NCI-H82 treated with DMSO at 0.1 percent for 48 hours (cell line): ENCODE data around the gene ANTKMT.

Source experiments
- DNase-seq: peaks from one replicate; lab custom pipeline; 2025; ENCODE audit not compliant: unreplicated experiment; lab: John Stamatoyannopoulos, UW

Gene ANTKMT

DNA sequence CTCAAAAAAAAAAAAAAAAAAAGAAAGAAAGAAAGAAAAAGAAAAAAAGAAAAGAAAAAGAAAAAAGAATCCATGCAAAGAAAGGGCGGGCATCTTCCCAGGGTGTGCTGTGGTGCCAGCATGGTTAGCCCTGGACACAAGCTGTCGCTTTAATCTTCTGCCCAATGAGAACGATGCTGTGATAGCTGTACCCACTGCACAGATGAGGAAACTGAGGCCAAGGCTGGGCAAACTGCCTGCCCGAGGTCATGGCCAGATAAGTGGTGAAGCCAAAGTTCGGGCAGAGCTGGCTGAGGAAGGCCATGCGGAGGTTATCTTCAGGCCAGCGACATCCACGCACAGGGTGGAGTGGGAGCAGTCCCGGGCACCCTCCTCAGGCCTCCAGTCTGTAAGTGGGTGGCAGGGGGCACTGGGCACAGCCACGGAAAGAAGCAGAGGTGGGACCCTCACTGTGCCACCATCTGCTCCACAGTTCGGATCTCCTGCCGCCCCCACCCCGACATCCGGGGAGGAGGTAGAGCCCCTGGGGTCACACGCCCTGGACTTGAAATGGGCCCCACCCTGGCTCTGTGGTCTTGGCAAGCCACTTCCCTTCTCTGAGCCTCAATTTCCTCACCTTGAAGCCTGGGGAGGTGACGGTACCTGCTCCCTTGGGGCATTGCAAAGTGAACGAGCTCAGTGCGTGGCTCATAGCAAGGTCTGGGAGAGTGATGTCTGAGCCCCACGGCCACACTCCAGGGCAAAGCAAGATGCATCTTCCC is 21.9 kb upstream of the ANTKMT start:
- DNase-seq, result no peak

DNA sequence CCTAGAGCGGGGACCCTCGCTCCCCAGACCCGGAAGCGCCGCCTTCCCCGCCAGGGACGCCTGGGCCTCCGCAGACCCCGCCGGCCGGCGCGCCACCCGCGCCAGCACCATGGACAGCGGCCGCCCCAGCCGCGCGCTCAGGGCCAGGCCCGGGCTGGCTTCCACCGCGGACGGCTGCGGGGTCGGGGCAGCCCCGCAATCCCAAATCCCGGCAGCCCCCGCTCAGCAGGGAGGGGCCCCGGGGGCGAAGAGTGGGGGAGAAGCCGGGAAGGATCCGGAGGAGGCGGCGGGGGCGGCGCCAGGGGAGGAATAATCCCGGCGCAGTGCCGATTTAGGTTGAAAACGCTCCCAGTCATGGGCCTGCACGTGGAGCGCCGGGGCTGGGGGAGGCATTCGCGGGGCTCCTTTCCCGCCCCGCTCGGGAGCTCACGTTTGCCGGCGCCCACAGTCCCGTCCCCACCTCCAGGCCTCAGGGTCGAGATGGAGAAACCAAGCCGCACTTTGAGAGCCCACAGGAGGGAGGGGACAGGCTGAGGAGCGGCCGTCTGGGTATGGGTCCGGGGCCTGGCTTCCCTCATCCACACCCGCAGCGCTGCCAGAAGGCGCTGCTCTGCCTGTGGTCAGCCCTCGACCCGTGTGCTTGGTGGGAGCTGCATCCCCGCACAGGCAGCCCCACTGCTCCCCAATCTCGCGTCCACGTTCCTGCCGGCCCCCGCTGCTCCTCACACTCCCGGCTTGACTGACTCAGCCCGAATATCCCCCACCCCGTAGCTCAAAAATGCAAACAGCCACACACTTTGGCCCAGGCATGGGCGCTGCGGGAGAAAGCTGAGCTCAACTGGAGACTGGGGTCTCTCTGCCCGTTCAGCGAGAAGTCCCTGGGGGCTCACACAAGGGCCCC is 20.0 kb upstream of the ANTKMT start:
- DNase-seq, result no peak

DNA sequence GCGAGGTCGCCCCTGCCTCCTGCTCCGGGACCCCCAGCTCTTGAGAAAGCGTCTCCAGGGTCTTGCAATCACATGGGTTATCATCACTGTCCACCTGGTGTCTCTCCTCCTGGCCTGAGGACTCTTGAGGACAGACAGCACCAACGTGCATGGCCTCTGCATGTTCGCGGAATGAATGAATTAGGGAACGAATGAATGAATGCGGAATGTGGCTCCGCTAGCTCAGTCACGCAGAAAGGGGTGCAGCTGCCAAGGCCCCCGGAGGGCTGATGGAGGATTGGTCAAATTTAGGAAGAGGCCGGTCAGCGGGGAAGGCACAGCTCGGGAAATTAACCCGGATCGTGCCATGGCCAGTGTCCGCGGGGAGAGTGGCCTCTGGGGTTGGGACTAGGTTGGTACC is 18.6 kb upstream of the ANTKMT start:
- DNase-seq, result no peak

DNA sequence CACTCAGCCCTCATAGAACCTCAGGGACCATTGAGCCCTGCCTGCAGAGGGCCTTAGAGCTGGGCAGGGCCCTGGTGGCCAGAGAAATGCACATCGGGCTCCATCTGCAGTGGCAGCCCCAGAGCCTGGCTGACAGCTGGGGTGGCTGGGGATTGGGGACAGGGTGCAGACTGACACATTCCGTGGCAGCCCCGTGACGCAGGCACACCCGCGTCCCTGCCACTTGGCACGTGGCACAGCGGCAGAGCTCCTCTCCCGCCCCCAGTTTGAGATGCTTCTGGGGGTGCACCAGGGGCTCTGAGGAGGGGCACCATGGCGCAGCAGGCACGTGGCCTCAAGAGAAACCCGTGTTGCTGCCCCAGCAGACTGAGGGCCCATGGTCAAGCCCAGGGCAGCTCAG is 17.5 kb upstream of the ANTKMT start:
- DNase-seq, result no peak

DNA sequence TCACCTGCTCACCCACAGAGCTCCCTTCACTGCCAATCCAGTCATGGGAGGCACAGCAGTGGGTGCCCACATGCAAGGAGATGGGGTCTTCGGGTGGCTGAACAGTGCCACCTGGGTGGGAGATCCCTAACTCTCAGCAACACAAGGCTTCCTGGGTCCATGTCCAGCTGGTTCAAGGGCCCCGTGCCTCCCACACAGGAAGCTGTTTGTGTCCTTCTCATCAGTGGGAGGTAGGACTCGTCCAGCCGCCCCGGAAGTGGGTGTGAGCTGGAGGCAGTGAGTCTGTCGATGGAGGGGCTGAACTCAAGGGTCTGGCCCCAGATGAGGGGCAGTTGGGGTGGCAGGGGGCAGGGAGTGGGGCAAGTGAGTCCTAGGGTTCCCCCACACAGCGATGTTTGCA is 16.9 kb upstream of the ANTKMT start:
- DNase-seq, result no peak

DNA sequence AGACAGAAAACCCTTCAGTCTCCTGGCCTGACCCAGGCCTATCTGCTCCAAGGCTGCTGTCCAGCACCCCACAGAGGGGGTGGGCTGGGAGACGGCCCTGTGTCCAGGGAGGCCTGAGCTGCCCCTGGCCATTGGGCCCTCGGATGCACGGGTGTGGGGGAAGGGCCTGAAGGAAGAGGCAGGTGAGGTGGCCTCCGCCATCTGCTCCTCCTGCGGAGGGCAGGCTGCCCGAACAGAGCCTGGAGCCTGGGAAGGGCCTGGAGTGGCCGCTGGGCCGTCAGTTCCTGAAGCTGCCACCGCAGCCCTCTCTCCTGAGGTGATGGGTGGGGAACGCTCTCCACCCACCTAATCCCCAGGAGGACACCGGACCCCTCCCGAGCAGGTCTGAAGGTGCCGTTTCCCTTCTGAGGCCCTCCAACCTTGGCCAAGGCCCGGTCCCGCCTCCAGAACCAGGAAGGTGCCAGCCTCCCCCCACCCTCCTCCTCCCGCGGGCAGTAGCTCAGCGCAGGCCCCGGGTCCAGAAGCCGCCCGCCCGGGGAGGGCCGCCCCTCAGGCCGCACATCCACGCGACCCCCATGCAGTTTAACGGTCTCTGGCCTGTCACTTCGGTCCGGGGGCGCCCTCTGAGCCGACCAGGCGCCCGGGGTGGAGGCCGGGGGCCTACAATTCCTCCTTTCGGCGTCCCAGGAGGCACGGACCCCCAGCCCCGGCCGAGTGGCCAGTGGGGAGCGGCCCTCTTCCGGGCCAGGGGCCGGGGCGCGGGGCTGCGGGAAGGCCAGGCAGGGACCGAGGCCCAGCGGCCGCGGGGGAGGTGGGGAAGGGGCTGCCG is 16.2 kb upstream of the ANTKMT start:
- DNase-seq, result no peak

DNA sequence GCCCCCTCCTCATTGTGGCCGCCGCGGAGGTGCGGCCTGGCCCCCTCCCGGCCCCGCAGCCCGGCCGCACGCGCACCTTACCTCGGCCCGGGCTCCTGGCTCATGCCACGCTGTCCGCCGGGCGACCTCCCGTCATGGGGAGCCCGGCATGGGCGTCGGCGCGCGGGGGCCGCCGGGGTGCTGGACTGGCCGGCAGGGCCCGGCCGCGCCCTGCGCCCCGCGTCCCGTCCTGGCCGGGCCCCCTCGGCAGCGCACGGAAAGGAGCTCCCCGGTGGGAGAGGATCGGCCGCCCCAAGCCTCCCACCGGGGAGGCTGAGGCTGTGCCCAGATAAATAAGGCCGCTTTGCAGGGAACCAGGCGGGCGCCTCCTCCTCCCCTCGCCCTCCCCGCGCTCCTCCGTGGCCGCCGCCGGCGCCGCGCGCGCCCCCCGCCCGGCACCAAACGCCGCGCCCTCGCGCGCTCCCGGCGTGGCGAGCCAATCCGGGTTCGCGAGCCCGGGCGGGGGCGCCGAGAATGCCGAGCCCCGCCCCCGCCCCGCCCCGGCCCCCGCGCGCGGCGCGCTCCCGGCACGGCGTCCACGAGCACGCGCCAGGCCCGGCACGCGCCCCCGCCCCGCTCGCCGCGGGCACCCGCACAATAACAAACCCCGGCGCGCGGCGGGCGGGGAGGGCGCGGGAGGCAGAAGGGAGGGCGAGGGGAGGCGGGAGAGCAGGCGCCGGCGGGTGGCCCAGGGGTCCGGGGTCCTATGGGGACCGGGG is 15.3 kb upstream of the ANTKMT start, which contains the start of gene FBXL16:
Gene FBXL16, minus strand, starts transcription at position 371 of the 758 bp plus-strand sequence. CDS start 8,396 bp downstream, outside the sequence.
- DNase-seq, result no peak

DNA sequence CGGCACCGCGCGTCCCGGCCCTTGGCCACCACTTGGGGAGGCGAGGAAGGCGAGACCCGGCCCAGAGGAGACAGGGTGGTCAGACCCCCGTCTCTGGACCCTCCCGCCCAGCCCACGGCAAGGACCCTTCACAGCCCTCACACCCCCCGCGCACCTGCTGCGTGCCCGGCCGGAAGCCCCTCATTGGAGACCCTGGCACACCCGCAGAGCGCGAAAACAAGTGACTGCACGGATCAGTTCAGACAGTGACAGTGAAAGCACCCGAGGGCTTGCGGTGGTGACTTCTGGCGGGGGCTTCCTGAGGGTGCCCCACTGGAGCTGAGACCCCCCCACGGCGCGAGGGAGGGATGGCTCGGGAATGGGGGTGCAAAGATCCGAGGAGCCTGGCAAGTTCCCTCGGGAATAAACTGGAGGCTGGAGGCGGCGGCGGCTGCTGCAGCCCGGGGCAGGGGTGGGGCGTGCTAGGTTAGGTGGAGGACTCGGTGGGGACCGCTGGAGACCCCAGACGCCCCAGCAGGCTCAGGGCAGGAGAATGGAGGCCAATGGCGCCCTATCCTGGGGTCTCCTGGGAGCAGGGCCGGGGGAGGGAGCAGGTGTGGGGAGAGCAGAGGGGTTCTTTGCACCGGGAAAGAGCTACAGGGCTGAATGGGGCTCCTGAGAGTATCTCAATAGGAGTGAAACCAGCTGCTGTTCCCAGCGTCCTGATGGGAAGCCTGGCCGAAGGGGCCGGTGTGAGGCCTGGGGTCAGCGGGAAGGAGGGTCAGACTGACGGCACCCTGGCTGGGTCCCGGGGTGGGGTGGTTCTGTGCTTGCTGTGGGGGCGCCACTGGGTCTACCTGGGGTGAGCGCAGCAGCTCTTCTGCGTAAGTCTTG is 14.5 kb upstream of the ANTKMT start:
- no peak for DNase-seq

DNA sequence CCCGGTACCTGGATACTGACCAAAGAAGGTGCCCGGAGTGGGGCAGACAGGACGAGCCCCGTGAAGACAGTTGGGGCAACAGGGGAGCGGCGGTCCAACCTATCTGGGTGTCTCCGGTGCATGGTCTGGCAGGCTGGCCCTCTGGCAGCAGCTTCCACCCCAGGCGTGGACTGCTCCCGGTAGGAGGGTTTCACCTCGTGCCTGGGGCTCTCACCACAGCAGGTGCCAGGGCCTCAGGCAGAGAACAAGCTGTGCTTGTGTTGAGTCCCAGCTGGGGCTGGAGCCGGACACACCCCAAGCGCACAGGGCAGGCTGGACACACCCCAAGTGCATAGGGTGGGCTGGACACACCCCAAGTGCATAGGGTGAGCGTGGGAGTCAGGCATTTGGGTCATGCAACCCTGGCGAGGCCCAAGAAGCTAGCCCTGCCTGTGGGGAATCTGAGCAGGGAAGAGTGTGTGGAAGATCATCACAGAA is 13.8 kb upstream of the ANTKMT start:
- no peak for DNase-seq

DNA sequence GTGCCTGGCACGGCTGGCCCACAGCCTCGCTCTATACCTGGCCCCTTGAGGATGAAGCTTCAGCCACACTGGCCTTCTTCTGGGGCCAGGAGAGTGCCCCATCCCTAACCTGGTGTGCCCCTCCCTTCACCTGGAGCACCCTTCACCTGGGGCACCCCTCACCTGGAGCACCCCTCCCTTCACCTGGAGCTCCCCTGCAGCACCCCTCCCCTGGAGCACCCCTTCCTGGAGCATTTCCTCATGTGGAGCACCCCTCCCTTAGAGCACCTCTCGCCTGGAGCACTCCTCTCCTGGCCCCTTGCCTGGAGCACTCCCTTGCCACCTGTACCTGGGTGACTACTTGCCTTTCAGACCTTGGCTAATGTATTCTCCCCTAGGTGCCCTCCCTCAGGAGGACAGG is 12.9 kb upstream of the ANTKMT start:
- no peak for DNase-seq

DNA sequence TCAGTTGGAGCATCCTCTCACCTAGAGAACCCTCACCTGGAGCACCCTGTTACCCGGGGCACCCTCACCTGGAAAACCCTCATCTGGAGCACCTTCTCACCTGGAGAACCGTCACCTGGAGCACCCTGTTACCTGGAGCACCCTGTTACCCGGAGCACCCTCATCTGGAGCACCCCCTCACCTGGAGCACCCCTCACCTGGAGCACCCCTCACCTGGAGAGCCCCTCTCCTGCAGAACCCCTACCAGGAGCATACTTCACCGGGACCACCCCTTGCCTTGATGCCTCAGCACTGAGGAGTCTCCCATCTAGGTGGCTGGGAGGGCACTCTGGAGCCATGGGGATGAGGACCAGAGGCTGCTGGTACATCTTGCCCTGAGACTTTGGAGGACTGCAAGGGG is 12.0 kb upstream of the ANTKMT start:
- DNase-seq, result no peak

DNA sequence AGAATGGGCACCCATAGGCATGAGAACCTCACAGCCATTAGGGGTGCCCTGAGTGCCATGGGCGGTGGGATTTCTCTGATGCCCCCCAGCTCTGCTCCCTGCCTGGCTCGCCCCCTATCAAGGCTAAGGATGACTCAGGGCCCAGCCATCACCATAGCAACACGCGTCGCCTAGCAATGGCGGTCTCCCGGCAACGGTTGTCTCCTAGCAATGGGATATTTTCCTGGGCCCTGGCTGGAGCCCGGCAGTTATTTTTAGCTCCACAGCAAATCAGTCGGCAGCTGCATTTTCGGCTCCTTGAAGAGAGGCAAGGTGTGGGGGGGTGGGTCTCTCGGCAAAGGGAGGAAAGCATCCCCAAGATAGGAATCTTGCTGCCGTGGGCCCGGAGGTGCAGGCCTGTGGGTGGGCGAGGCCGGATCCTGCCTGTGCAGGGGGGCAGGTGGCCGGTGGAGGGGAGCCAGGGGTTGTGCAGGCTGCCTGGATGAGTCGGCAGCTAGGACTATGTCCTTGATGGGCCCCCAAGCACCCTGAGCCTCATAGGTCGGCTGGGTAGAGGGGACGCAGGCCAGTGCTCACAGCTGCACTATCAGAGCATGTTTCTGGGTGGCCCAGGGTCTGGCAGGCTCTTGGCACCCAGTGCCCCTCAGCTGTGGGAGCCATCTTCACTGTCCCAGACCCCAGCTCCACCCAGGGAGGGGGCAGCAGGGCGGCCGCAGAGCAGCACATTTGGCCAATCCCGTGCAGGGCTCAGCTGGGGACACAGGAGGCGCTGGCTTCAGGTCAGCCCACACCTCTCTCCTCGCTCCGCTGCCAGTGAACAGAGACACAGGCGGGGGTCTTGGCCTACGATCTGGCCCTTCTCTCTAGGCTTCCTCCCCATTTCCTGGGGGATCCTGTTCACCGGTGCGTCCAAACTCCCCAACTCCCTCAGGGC is 11.1 kb upstream of the ANTKMT start:
- DNase-seq, result peak; percentile 20

DNA sequence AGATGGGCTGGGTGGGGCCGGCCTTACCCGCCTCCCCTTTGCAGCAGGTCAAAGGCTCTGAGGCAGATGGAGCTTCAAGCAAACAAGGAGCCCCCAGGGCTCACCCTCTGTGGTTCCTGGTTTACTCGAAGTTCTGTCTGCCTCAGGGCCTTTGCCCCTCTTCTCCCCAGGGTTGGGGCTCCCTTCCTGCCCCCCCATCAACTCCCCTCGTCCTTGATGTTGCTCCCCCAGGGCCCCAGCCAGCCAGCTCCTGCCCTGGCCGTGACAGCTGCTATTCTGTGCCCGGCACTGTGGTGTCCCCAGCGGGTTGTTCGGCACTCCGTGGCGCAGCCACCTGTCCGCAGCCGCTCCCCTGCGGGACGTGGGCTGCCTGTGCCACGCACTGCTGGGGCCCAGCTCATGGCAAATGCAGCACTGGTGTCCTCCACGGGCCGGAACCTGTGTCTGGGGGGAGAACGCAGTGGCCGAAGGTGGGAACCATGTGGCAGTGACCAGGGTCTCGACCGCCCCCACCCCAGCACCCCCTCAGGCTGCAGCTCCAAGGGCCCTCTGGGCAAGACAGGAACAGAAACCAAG is 10.4 kb upstream of the ANTKMT start:
- DNase-seq, result no peak

DNA sequence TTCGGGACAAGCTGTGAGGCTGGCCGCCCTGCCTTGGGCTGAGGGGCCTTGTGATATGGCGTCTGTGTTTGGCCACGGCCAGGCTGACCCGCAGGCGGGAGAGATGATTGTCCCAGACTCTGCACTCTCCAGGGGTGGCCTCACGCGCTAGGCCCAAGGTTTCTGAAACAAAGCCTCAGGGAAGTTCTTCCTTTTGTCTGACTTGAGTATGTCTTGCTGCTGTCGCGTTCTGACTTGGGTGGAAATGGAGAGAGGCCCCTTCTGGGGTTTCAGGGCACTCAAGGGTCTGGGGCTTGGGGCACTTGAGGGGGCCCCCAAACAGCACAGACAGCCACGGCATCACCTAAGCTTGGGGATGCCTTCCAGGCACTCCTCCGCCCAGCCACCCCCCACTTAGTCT is 9.9 kb upstream of the ANTKMT start:
- no peak for DNase-seq

DNA sequence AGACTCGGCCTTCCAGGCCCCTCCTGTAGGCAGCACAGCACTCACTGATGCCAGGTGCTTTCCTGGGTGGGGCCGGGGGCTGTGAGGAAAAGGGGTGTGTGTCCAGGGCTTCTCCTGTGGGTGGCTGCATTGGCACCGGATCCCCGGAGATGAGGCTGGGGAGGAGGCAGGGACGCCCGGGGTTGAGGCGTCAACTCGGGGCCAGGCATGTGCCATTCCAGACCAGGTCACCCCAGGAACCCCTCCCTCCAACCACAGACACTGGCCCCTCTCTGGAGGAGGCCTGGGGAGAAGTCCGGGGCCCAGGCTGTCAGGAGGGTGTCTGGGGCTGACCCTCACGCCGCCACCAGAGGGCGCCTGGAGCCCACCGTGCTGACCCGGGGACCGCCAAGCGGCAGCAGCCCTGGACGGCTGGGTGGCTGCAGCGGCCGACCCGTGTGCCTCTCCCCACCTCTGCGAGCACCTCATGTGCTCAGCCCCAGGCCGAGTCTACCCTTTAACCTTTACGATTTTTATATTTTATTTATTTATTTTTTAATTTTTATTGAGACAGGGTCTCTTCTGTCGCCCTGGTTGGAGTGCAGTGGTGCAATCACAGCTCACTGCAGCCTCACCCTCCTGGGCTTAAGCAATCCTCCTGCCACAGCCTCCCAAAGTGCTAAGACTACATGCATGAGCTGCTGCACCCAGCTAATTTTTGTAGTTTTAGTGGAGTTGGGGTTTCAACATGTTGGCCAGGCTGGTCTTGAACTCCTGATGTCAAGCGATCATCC is 9.2 kb upstream of the ANTKMT start:
- DNase-seq, result peak; percentile 27

DNA sequence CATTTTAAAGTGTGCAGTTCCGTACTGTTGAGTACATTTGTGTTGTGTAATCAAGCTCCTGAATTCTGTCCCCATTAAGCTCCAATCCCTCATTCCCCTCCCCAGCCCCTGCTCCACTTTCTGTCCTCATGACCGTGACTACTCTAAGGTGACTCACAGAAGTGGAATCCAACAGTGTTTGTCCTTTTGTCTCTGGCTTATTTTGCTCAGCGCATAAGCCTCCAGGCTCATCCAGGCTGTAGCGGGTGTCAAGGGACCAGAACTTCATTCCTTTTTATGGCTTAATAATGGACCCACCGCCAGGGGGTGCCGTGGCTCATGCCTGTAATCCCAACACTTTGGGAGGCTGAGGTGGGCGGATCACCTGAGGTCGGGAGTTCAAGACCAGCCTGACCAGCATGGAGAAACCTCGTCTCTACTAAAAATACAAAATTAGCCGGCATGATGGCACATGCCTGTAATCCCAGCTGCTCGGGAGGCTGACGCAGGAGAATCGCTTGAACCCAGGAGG is 8.2 kb upstream of the ANTKMT start:
- DNase-seq, result peak; percentile 5

DNA sequence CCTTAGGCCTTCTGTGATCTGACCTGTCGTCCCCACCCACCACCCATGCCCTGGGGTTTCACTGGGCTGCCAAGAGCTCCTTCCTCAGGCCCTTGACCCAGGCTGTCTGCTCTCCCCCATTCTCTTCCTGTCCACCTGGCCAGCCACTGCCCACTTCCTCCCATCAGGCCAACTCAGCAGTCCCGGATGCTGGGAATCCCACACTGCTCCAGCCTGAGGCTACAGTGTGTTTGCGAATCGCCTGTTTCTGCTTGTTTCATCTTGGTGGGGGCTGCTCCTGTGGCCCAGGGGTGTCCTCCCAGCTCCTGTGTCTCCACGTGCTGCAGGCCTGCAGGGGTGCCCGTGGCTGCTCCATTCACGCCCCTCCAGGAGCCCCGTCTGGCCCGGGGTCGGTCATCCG is 6.9 kb upstream of the ANTKMT start:
- DNase-seq, result no peak
